Parathyroid adenoma (tissue), 2 donors: ENCODE data around the gene ZNF554.

Source experiments
- H2AFZ ChIP-seq: fragments of 300-600 bp; sonication (generic); one replicate; pipeline ENCODE4 v1.7.0; 2017; ENCODE audit warnings: antibody characterized with exemption, mild to moderate bottlenecking
- H3K27ac ChIP-seq: fragments of 300-600 bp; sonication (generic); one replicate; pipeline ENCODE4 v1.7.0; 2017
- H3K27me3 ChIP-seq: fragments of 300-600 bp; sonication (generic); one replicate; pipeline ENCODE4 v1.7.0; 2017; ENCODE audit warnings: low read length; ENCODE audit not compliant: control insufficient read depth, insufficient read depth
- H3K36me3 ChIP-seq: fragments of 300-600 bp; sonication (generic); one replicate; pipeline ENCODE4 v1.7.0; 2017; ENCODE audit warnings: low read length; ENCODE audit not compliant: control insufficient read depth, insufficient read depth
- H3K4me1 ChIP-seq: fragments of 300-600 bp; sonication (generic); one replicate; pipeline ENCODE4 v1.7.0; 2017; ENCODE audit warnings: control low read depth
- H3K4me2 ChIP-seq: fragments of 300-600 bp; sonication (generic); one replicate; pipeline ENCODE4 v1.7.0; 2017; ENCODE audit warnings: low read length
- H3K4me3 ChIP-seq: fragments of 300-600 bp; sonication (generic); one replicate; pipeline ENCODE4 v1.7.0; 2017; ENCODE audit warnings: low read depth, low read length
- H3K79me2 ChIP-seq: fragments of 300-600 bp; sonication (generic); one replicate; pipeline ENCODE4 v1.7.0; 2017; ENCODE audit warnings: control low read depth
- H3K9ac ChIP-seq: fragments of 300-600 bp; sonication (generic); one replicate; pipeline ENCODE4 v1.7.0; 2017; ENCODE audit warnings: mild to moderate bottlenecking
- H3K9me3 ChIP-seq: fragments of 300-600 bp; sonication (generic); one replicate; pipeline ENCODE4 v1.7.0; 2017; ENCODE audit warnings: low read length; ENCODE audit not compliant: control insufficient read depth
- CTCF ChIP-seq: fragments of 300-600 bp; sonication (generic); IDR thresholded peaks from one replicate; pipeline ENCODE4 v1.7.0; 2017; ENCODE audit warnings: antibody characterized with exemption, mild to moderate bottlenecking
- donor health status: primary hyperparathyroidism.

The ZNF554 gene

GRCh38 chr19:2793577-2793976 is 26.1 kb upstream of the ZNF554 start:
- TF ChIP-seq CTCF: no peak
- Histone ChIP-seq H3K4me2 (no peak overlapping the region), H3K4me3 (no peak overlapping the region), H3K36me3 (no peaks in the 10 kb centered on the region), H3K27ac (no peak overlapping the region), H3K9me3 (no peaks in the 10 kb centered on the region), H3K27me3 (no peaks in the 10 kb centered on the region), H2AFZ (no peak overlapping the region), H3K9ac (no peak overlapping the region), H3K79me2 (peaks cover 11% of the 10 kb centered on the region), H3K4me1 (no peaks in the 10 kb centered on the region)

DNA sequence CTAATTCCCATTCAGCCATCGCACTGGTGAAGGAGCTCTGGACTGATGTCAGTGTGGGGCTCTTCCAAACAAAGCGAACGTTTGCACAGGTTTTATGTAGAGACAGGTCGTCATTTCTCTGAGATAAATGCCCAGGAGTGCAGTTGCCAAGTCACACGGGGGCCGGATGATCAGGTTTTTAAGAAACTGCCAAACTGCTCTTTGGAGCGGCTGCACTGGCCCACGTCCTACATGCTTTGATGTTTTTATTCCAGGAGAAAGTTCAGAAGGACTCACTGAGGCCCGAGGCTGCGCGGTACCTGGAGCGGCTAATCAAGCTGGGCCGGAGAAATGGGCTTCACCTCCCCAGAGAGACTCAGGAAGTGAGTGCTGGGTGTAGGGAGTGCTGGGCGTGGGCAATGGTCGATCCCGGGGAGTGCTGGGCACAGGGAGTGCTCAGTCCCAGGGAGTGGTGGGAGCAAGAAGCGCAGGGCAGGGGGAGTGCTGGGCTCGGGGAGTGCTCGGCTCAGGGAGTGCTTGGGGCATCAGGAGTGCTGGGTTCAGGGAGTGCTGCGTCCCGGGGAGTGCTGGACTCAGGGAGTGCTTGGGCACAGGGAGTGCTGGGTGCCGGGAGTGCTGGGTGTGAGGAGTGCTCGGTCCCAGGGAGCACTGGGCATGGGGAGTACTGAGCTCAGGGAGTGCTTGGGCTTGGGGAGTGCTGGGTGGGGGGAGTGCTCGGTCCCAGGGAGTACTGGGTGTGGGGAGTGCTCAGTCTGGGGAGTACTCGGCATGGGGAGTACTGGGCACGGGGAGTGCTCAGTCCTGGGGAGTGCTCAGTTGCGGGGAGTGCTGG is 23.6 kb upstream of the ZNF554 start:
- H3K4me3 ChIP-seq: no peak overlapping the region
- no peaks in the 10 kb centered on the region for H3K9me3 ChIP-seq
- no peak overlapping the region for H3K9ac ChIP-seq
- no peak for TF ChIP-seq CTCF
- no peak overlapping the region for H3K27ac ChIP-seq
- no peak overlapping the region for H2AFZ ChIP-seq
- H3K36me3 ChIP-seq: no peaks in the 10 kb centered on the region
- H3K4me1 ChIP-seq: no peaks in the 10 kb centered on the region
- H3K27me3 ChIP-seq: no peaks in the 10 kb centered on the region
- H3K4me2 ChIP-seq: no peak overlapping the region
- H3K79me2 ChIP-seq: peaks cover 10% of the 10 kb centered on the region

- Histone ChIP-seq H3K27ac (no peak overlapping the region), H3K4me1 (no peaks in the 10 kb centered on the region), H3K9ac (no peak overlapping the region), H2AFZ (no peak overlapping the region), H3K9me3 (no peaks in the 10 kb centered on the region), H3K27me3 (no peaks in the 10 kb centered on the region), H3K79me2 (peaks cover 8% of the 10 kb centered on the region), H3K4me3 (no peak overlapping the region), H3K4me2 (no peak overlapping the region), H3K36me3 (no peaks in the 10 kb centered on the region)
- TF ChIP-seq CTCF: no peak
These were observed 22.9 kb upstream of the ZNF554 start for GRCh38 chr19:2796659-2797266.

DNA sequence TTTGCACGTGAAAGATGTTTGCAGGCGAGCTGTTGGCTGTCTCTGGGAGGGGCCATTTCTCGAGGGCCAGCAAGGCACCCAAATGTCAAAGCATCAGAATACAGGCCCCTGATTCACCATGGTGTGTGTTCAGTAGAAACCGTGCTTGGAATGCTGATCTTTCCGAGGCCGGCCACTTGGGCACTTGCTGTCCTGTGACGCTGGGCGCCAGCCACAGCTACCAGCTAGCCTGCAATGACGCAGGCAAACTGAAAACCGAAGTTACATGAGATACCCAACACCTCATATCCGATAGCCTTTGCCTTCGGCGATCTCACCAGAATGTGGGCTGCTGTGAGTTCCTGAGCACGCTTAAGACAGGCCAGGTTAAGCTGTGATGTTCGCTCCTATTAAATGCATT is 22.4 kb upstream of the ZNF554 start:
- Histone ChIP-seq H3K27ac (no peak overlapping the region), H2AFZ (no peak overlapping the region), H3K4me2 (no peak overlapping the region), H3K4me1 (no peaks in the 10 kb centered on the region), H3K9ac (no peak overlapping the region), H3K27me3 (no peaks in the 10 kb centered on the region), H3K9me3 (no peaks in the 10 kb centered on the region), H3K4me3 (no peak overlapping the region), H3K36me3 (no peaks in the 10 kb centered on the region), H3K79me2 (peaks cover 8% of the 10 kb centered on the region)
- TF ChIP-seq CTCF: no peak
